Stimulated activated CD4-positive, alpha-beta T cell treated with anti-CD3 and anti-CD28 coated beads, Interleukin-4, amount 100 ng/mL, for 4 hours (primary cell): Measurements from ENCODE around the gene SLC16A5.
"Not testable (repeated sequence)": the region's sequence is repeated elsewhere in the genome, so short reads cannot be mapped to it uniquely, and the experiment has no call there.

ENCODE experiments used
- DNase-seq, 2 experiments: peaks; one replicate each; pipeline ENCODE4 v3.0.0-alpha.2; 2020

SLC16A5 gene

GRCh38 chr17:75113798-75114551, 26.2 kb downstream of the SLC16A5 start:
- DNase-seq: peak; percentile 81 to 83

DNA sequence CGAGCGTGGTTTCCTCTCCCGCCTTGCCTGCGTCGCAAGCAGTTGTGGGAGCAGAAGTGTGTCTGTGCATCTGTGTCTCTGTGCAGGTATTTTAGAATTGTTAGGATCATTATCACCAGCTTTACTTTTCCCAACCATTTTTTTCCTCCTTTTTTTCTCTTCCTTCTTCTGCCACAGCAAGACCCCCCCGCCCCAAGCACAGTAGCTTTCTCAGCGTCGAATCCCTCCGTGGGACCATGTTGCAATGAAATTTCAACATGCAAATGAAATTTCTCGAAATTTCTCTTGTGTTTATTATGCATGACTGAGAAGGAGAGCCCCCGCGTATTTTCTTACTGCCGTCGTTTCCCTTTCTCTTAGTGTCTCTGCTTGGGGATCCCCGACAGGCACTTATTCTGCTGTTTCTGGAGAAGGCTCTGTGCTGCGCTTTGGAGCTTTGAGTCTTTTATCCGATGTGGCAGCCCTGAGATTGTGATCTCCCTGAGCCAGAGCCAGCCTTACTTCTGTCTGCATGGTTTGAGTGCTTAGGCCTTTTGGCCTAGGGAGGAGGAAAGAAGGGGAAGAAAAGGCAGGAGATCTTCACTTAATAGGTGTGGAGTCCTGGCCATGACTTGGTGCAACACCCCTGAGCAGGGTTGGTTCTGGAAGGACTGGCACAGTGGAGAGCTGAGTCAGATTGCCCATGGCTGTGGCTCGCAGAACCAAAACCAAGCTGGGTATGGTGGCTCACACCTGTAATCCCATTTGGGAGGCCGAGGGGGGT, 27.0 kb downstream of the SLC16A5 start:
- DNase-seq: no peak

GRCh38 chr17:75115555-75115954, 27.8 kb downstream of the SLC16A5 start:
- DNase-seq: no peak

GRCh38 chr17:75116737-75117136, 29.0 kb downstream of the SLC16A5 start:
- DNase-seq: no peak

DNA sequence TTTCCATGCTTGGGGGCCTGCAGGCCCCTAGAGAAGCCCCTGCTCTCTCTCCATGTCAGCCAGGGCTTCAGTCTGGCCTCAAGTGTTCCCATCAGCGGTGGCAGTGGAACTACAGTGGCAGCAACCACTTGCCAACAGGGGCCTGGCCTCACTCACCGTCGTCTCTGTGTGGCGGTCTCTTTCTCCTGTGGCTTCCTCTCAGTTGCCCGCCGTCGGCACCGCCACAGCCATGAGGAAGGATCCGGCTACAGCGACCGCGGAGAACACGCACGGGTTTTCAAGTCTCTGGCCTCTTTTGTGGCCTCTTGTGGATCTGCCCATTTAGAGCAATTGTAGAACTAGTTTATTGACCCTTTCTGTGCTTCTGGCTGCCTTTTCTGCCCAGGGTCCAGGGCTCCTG, 30.6 kb downstream of the SLC16A5 start:
- DNase-seq: no peak

GRCh38 chr17:75124041-75124818, 36.5 kb downstream of the SLC16A5 start:
- DNase-seq: peak; percentile 53 to 82

DNA sequence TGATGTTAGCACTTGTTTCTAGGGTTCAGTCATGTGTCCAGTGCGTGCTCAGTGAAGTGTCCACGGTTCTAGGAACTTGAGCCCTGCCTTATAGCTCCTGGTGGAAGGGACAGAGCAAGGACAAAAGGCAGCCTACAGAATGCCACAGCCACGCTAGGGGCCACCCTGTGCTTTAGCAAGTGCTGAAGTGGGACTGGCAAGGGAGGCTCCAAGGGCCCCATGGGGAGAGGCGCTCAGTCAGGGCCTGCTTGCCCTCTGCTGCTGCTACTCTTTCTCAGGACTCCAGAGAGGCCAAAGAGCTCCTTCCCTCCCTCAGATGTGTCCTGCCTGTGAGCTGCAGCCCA, 37.0 kb downstream of the SLC16A5 start:
- no peak for DNase-seq

DNA sequence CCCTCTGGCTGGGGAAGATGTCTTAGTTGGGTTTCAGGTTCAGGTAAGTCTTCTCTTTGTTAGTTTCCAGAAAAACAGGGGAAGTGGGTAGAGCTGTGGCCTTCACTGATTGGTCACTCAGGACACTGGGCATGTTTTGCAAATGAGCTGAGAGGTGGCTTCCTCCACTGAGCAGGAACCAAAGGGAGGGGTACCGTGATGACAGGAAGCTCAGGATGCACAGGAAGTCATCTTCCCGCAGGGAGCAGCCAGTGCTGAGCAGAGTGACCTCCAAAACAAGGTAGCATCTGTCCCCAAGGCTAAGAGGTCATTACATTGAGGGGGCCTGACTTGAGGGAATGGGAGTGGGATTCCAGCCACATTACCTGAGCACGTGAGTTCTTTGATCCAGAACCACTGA, 38.2 kb downstream of the SLC16A5 start:
- DNase-seq: no peak

DNA sequence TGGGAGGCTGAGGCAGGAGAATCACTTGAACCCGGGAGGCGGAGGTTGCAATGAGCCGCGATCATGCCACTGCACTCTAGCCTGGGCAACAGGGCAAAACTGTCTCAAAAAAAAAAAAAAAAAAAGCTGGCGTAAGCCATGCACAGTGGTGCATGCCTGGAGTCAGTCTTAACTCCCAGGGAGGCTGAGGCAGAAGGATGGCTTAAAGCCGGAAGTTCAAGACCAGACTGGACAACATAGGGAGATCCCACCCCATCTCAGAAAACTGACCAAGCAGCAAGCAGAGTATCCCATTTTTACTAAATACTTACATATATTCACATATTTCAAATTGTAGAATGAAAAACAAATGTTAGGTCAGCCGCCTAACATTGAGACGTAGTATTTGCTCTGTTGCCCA, 39.2 kb downstream of the SLC16A5 start:
- DNase-seq: no peak

GRCh38 chr17:75127936-75128335, 40.2 kb downstream of the SLC16A5 start:
- DNase-seq: not testable (repeated sequence)

DNA sequence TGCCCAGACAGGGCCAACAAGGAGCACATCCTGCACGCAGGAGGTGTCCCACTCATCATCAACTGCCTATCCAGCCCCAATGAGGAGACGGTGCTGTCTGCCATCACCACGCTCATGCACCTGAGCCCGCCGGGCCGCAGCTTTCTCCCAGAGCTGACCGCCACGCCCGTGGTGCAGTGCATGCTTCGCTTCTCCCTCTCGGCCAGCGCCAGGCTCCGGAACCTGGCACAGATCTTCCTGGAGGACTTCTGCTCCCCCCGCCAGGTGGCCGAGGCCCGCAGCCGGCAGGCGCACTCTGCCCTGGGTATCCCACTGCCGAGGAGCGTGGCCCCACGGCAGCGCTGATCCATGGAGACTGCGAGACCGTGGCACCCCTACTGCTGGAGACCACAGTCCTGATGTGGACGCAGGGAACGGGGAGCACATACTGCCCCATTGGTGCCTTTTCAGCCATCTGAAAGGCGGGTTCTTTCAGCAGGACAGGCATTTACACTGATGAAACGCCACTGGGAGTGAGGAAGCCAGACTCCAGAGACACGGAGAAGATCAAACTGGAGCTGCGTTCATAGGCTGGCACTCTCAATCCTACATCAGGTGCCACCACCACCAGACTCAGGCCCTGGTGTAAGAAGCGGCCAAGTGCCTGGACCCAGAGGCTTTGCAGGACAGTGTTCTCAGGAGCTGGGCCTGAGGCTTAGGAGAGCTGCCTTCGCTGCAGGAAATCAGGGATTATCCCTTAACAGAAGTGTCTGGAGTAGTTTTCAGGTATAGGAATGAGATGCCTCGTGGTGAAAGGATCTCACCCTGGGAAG, 41.1 kb downstream of the SLC16A5 start:
- DNase-seq: no peak

- DNase-seq: no peak
Observed at GRCh38 chr17:75129576-75129975, 41.8 kb downstream of the SLC16A5 start.

DNA sequence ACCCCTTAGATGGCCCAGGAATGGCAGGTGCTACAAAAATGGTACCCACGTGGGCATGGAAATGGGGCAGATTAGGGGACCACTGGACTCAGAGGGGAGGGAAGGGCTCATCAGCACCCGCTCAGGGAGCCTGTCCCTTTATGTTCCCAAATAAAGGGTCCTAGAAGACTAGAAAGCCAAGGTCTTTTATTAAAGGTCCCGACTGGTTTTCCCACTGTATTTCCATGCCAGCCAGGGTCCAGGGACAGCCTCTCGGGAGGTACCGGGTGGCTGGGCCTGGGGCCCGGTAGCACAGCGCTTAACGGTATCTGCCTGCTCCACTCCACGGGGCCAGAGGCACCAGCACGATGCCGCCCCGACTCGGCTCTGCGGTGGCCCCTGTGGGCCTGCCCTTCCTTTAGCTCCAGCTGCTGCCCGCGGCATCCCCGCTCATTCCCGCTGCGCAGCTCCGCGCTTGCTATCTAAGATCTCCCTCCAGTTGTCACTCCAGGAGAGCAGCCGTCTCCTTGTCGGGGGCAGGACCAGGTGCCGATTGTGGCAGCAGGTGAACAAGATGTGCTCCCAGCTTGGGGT, 42.4 kb downstream of the SLC16A5 start:
- no peak for DNase-seq

DNA sequence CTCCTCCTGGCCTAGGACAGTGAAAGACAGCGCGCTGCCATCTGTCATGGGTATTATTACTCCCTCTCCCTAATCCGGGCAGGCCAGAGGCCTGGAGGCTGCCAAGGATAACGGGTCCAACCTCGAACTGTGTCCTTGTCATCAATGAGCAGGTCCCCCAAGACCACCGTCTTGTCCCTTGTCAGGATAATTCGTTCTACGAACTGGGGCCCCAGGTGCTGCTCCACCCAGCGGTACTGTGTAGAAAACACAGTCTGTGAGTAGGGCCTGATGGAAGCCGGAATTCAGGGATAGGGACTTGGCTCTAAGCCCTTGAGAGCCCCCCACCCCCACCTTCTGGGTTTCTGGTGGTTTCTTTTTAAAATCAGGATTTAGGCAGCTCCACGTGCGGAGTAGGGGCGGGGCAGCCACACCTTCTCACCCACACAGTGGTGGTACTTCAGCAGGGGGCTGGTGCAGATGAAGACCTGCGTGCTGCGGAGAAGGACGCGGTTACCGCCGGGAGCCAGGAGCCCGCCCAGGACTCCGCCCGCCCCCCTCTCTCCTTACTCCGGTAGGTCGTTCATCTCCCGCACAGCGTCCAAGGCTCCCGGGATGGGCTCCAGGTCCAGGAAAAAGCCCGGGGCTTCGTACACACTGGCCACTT, 43.0 kb downstream of the SLC16A5 start:
- DNase-seq: peak; percentile 55 to 63

- DNase-seq: peak; percentile 52 to 69
Observed at GRCh38 chr17:75131278-75132017, 43.7 kb downstream of the SLC16A5 start, which contains the start of gene NT5C. Gene NT5C (minus strand): TSS chr17:75131742. CDS start chr17:75131707, 35 bp downstream.

- not testable (repeated sequence) for DNase-seq
Observed at GRCh38 chr17:75132018-75133000, 44.6 kb downstream of the SLC16A5 start.

DNA sequence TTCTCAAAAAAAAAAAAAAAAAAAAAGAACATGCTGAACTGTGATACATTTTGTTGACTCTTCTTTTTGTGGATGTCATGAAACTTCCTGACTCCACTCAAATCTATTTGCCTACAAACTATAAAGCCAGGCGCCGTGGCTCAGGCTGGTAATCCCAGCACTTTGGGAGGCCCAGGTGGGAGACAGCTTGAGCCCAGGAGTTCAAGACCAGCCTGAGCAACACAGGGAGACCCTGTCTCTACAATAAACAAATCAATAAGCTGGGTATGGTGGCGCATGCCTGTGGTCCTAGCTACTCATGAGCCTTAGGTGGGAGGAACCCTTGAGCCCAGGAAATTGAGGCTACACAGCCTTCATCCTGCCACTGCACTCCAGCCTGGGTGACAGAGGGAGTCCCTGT, 45.2 kb downstream of the SLC16A5 start:
- no peak for DNase-seq

GRCh38 chr17:75133607-75134347, 46.0 kb downstream of the SLC16A5 start:
- not testable (repeated sequence) for DNase-seq

DNA sequence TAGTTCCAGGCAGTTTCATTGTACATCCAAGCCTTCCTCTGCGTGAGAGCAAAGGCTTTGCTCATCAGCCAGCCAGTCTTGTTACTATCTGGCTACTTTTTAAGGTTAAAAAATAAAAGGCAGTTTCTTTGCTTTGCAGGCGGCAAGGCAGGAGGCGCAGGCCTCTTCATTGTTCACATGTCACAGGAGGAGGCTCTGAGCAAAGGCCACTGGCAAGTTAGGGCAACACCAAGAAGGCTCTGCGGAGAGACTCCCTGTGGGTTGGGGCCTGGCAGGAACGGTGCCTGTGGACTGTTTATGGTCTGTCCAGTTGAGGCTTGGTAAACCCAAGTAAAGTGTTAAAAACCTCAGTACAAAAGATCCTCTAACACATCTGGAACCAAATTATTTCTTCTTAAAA, 47.7 kb downstream of the SLC16A5 start:
- no peak for DNase-seq
